Left lung (tissue), 10 donors: ENCODE measurements around the gene MCC. TPM values are rescaled to one million over a fixed set of nuclear protein-coding genes. Genes with fewer than 3 reads are reported as not detected.

Source experiments
- ATAC-seq: fragments of 200-7000 bp; cut with Tn5 transposase; one replicate; pipeline ENCODE4 v1.9.1; 2020; ENCODE audit warnings: moderate library complexity
- DNase-seq, 4 donors: peaks; one replicate each; pipeline ENCODE4 v3.0.0-alpha.2; 2013 to 2020
- H3K27ac ChIP-seq, 2 donors: fragments of 200-600 bp; sonication (generic) in 1 of 2; one replicate each; pipeline versions ENCODE4 v1.5.0 to v1.8.0; 2020 to 2021
- H3K27me3 ChIP-seq, 2 donors: fragments of 200-600 bp; sonication (generic) in 1 of 2; one replicate each; pipeline versions ENCODE4 v1.5.0 to v1.8.0; 2020 to 2021
- H3K36me3 ChIP-seq, 2 donors: fragments of 200-600 bp; sonication (generic) in 1 of 2; one replicate each; pipeline versions ENCODE4 v1.5.0 to v1.8.0; 2020 to 2021
- H3K4me1 ChIP-seq, 2 donors: fragments of 200-600 bp; one replicate each; pipeline ENCODE4 v1.8.0; 2021
- H3K4me3 ChIP-seq, 2 donors: fragments of 200-600 bp; sonication (generic) in 1 of 2; one replicate each; pipeline versions ENCODE4 v1.5.0 to v1.8.0; 2020 to 2021; ENCODE audit warnings: mild to moderate bottlenecking in 1 of 2
- H3K9me3 ChIP-seq, 2 donors: fragments of 200-600 bp; sonication (generic) in 1 of 2; one replicate each; pipeline versions ENCODE4 v1.5.0 to v1.8.0; 2020 to 2021
- intact Hi-C, 2 donors: fragments of 100-400 bp; cut with DNase I; formaldehyde crosslinking; loops; one replicate each; pipeline versions ENCODE4 v1.11.2 to v1.14.2; 2022
- polyA plus RNA-seq, 6 donors: library from polyadenylated mRNA; unstranded; fragments of 120-200 nt; gene quantifications; one replicate each; pipeline ENCODE4 v1.2.1, GENCODE V29; 2013; ENCODE audit not compliant: insufficient read length in 6 of 6
- total RNA-seq, 2 donors: library from RNA; stranded (reverse); fragmentation: NEBNext Ultra II Directional; extraction: Animal tissue kit (Norgen Biotek cat#: 25700); gene quantifications; one replicate each; pipeline ENCODE4 v1.2.1, GENCODE V29; 2021
- TF ChIP-seq, protein P1 (sequence below), 2 donors: fragments of 200-600 bp; sonication (generic) in 1 of 2; IDR thresholded peaks; one replicate each; pipeline versions ENCODE4 v1.5.0 to v1.8.0; 2021; ENCODE audit warnings: antibody characterized with exemption in 2 of 2
- donor health status: DM: no; HTN: yes; CAD: no.
- donor health status: DM: no; HTN: no; CAD: no.

The MCC gene
- total and polyA plus RNA-seq, 8 donors = 12.5 to 18.4 (median 16.1) TPM

DNA sequence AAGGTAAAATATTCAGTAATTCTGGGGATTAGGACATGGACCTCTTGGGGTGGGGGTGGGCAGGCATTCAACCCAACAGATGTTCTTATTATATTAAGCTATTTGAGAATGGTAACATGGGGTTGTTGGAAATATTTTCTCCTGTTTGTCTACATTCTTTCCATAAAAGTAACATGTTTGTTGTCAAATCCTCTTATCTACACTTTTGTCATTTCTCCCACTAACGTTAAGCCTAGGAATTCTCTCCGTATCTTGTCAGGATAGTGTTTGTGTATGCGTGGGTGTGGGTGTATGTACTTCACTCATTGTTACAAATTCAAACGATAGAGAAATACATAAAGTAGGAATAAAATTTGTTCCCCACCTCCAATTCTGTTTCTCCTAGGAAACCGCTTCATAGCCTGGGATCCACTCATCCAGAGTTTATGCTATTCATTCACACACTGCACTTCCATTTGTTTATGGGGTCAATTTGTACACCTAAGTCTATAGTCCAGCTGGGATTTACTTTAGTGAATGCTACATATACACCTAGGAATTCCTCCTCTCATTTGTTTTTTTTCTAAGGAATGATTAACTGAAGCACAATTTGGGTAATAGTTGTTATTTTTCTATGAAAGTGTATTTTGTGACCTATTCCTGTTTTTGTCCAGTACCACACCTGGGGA, 294.8 kb downstream of the MCC start:
- no peaks in the 10 kb centered on the region for H3K4me1 ChIP-seq
- TF ChIP-seq, protein P1, sequence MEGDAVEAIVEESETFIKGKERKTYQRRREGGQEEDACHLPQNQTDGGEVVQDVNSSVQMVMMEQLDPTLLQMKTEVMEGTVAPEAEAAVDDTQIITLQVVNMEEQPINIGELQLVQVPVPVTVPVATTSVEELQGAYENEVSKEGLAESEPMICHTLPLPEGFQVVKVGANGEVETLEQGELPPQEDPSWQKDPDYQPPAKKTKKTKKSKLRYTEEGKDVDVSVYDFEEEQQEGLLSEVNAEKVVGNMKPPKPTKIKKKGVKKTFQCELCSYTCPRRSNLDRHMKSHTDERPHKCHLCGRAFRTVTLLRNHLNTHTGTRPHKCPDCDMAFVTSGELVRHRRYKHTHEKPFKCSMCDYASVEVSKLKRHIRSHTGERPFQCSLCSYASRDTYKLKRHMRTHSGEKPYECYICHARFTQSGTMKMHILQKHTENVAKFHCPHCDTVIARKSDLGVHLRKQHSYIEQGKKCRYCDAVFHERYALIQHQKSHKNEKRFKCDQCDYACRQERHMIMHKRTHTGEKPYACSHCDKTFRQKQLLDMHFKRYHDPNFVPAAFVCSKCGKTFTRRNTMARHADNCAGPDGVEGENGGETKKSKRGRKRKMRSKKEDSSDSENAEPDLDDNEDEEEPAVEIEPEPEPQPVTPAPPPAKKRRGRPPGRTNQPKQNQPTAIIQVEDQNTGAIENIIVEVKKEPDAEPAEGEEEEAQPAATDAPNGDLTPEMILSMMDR (IDR thresholded peaks at IDR 0.05) = no peak
- H3K27me3 ChIP-seq = no peaks in the 10 kb centered on the region
- H3K27ac ChIP-seq = no peak overlapping the region
- no peaks in the 10 kb centered on the region for H3K36me3 ChIP-seq
- H3K9me3 ChIP-seq = no peaks in the 10 kb centered on the region
- no peak for DNase-seq
- H3K4me3 ChIP-seq = no peak overlapping the region
- no peak for ATAC-seq
- intact Hi-C loops = no loop called here

DNA sequence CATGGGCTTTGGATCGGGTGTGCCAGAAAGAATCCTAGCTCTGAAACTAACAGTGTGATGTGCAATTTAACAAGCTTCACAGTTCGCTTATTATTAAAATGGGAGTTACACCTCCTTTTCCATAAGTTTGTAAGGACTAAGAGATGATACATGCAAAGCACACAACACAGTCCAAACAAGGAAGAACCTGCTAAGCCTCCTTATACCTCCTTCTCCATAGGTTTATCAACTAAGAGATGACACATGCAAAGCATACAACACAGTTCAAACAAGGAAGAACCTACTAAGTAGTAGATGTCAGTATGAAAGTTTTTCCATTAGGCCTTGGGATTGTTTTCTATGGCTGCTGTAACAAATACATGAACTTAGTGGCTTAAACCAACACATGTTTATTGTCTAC, 295.7 kb downstream of the MCC start:
- TF ChIP-seq, protein P1 (IDR thresholded peaks at IDR 0.05) = no peak
- no peaks in the 10 kb centered on the region for H3K36me3 ChIP-seq
- DNase-seq (no peak), ATAC-seq (no peak)
- intact Hi-C loops = no loop called here
- no peak overlapping the region for H3K27ac ChIP-seq
- H3K4me1 ChIP-seq = no peaks in the 10 kb centered on the region
- no peaks in the 10 kb centered on the region for H3K9me3 ChIP-seq
- no peak overlapping the region for H3K4me3 ChIP-seq
- no peaks in the 10 kb centered on the region for H3K27me3 ChIP-seq

DNA sequence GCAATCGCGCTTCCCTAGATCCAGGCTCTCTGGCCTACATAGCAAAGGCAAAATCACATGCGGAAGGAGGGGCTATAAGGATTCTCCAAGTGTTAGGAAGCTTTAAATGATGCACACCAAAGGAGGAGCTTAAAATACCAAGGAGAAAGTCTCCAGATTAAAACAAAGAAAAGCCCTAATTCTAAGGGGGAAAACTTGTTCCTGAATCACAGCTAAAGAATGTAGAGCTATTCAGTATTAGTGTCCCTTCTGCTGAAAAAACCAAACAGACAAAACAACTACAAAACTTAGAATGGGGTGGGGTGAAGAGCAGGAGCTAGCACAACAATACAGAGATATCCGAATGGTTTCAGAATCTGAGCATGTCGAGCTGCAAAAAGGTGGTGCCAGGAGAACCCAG, 297.9 kb downstream of the MCC start:
- TF ChIP-seq, protein P1 (IDR thresholded peaks at IDR 0.05) = no peak
- DNase-seq = no peak
- no peak overlapping the region for H3K27ac ChIP-seq
- H3K4me3 ChIP-seq = no peak overlapping the region
- no peaks in the 10 kb centered on the region for H3K4me1 ChIP-seq
- ATAC-seq = no peak
- H3K27me3 ChIP-seq = no peaks in the 10 kb centered on the region
- H3K9me3 ChIP-seq = no peaks in the 10 kb centered on the region
- H3K36me3 ChIP-seq = no peaks in the 10 kb centered on the region
- intact Hi-C loops = no loop called here

DNA sequence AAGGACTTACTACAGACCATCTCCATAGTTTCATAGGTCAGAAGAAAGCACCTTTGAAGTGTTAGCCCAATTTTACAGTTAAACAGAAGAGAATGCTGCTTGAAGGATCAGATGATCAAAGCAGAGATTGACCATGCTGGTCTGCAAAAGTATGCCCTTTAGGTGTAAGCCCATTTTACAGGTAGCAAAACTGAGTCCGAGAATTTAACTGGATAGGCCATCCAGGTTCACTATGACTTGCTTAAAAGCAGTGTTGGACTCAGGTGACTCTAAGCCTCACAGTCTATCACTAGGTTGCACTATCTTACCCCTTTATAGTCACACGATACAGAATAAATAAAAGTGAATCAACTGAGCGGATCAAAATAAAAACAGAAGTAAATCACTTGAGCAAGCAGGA, 299.0 kb downstream of the MCC start:
- TF ChIP-seq, protein P1 (IDR thresholded peaks at IDR 0.05) = no peak
- Histone ChIP-seq H3K4me3 (no peak overlapping the region), H3K36me3 (no peaks in the 10 kb centered on the region), H3K9me3 (no peaks in the 10 kb centered on the region), H3K27me3 (no peaks in the 10 kb centered on the region), H3K27ac (no peak overlapping the region), H3K4me1 (no peaks in the 10 kb centered on the region)
- no peak for DNase-seq
- intact Hi-C loops = no loop called here
- ATAC-seq = no peak

DNA sequence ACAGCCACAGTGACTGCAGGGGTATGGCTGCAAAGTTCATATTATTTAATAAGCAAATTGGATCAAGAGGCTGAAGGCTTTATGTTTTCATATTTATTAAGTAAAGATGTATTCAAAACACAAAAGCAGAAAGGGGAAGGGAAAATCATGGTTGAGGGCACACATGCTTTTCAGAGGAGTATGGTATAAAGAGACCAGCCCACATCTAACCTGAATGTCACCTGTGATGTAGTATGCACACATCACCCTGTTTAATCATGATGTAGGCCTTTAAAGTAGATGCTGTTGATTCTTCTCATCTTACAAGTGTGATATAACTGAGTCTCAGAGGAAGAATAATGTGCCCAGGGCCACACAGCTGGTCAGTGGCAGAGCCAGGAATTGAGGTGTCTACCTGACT, 299.8 kb downstream of the MCC start:
- H3K9me3 ChIP-seq = no peaks in the 10 kb centered on the region
- no peaks in the 10 kb centered on the region for H3K27me3 ChIP-seq
- H3K36me3 ChIP-seq = no peaks in the 10 kb centered on the region
- ATAC-seq (no peak), DNase-seq (no peak)
- intact Hi-C loops = no loop called here
- no peak overlapping the region for H3K4me3 ChIP-seq
- TF ChIP-seq, protein P1 (IDR thresholded peaks at IDR 0.05) = no peak
- no peaks in the 10 kb centered on the region for H3K4me1 ChIP-seq
- no peak overlapping the region for H3K27ac ChIP-seq
